ENCODE measurements around the gene P2RX7. TPM values are rescaled to one million over a fixed set of nuclear protein-coding genes. Genes with fewer than 3 reads are reported as not detected.
"Not testable (repeated sequence)": the region's sequence is repeated elsewhere in the genome, so short reads cannot be mapped to it uniquely, and the experiment has no call there.

The P2RX7 gene
- total RNA-seq, 2 experiments from 2014 or later, result 0.13 to 0.48 TPM

DNA sequence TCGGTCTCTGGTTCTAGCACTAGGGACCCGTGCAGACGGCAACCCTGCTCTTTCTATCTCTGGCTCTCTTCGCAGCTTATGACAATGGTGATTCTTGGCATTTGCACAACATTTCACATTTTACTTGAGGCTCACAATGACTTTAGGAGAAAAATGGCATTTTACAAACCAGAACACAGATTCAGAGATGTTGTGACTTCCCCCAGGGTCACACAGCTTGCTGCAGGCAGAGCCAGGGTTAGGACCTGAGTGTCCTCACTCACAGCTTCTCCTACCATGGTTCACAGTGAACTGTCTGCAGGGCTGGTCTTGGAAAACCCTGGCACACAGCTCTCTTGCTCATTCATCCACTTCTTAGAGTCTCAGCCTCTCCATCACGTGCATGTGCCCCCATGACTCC is 23.7 kb downstream of the P2RX7 start:
- Histone ChIP-seq H3K4me3 (ENCODE audit: low read depth, low read length, poor library complexity, severe bottlenecking) (no peak overlapping the region), H3K4me2 (ENCODE audit: low read length) (no peak overlapping the region), H3K79me2 (ENCODE audit: insufficient read depth, low read depth, low read length) (no peaks in the 10 kb centered on the region), H3K9me3 (ENCODE audit: low read length) (no peaks in the 10 kb centered on the region), H3K9me2 (ENCODE audit: insufficient read depth, low read length) (no peaks in the 10 kb centered on the region), H4K20me1 (ENCODE audit: insufficient read depth, low read length) (no peaks in the 10 kb centered on the region), H2AFZ (ENCODE audit: low read length) (no peak overlapping the region), H3K4me1 (ENCODE audit: insufficient read depth, low read length, poor library complexity, severe bottlenecking) (peaks cover 6% of the 10 kb centered on the region), H3K36me3 (ENCODE audit: insufficient read depth, low read length) (no peaks in the 10 kb centered on the region), H3K27ac (ENCODE audit: low read depth, low read length, poor library complexity, severe bottlenecking) (no peak overlapping the region)
- CTCF ChIA-PET (ENCODE audit: unreplicated experiment), result no interaction called here
- POLR2A ChIA-PET, result no interaction called here
- DNase-seq (ENCODE audit: low spot score), result no peak
- intact Hi-C loops (cut with micrococcal nuclease; ENCODE audit: unreplicated experiment), result no loop called here
- TF ChIP-seq, protein P1, sequence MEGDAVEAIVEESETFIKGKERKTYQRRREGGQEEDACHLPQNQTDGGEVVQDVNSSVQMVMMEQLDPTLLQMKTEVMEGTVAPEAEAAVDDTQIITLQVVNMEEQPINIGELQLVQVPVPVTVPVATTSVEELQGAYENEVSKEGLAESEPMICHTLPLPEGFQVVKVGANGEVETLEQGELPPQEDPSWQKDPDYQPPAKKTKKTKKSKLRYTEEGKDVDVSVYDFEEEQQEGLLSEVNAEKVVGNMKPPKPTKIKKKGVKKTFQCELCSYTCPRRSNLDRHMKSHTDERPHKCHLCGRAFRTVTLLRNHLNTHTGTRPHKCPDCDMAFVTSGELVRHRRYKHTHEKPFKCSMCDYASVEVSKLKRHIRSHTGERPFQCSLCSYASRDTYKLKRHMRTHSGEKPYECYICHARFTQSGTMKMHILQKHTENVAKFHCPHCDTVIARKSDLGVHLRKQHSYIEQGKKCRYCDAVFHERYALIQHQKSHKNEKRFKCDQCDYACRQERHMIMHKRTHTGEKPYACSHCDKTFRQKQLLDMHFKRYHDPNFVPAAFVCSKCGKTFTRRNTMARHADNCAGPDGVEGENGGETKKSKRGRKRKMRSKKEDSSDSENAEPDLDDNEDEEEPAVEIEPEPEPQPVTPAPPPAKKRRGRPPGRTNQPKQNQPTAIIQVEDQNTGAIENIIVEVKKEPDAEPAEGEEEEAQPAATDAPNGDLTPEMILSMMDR (conservative IDR thresholded peaks at IDR 0.05; ENCODE audit: low read length), result no peak
- TF ChIP-seq EZH2phosphoT487 (IDR thresholded peaks at IDR 0.05; ENCODE audit: borderline replicate concordance, low read depth, low read length), result no peak
- BruUV-seq (replicated peaks), result no TSS peak

DNA sequence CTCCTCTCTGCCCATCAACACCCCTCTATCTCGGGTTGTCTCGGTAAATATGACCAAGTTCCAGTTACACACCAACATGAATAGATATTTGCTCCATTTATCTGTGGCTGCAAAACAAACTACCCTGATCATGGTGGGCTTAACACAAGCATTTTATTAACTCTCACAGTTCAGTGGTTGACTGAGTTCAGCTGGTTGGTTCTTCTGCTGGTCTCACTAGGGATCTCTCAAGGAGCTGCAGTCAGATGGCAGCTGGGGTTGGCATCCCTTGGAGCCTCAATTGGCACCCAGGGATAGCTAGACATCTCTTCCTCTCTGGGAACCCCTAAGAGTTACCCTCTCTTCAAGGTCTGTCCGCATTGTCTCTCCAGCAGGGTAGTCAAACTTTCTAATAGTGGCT is 25.4 kb downstream of the P2RX7 start:
- Histone ChIP-seq H2AFZ (ENCODE audit: low read length) (no peak overlapping the region), H3K4me2 (ENCODE audit: low read length) (no peak overlapping the region), H3K79me2 (ENCODE audit: insufficient read depth, low read depth, low read length) (no peaks in the 10 kb centered on the region), H3K9me3 (ENCODE audit: low read length) (no peaks in the 10 kb centered on the region), H3K9me2 (ENCODE audit: insufficient read depth, low read length) (no peaks in the 10 kb centered on the region), H3K27ac (ENCODE audit: low read depth, low read length, poor library complexity, severe bottlenecking) (no peak overlapping the region), H3K4me3 (ENCODE audit: low read depth, low read length, poor library complexity, severe bottlenecking) (no peak overlapping the region), H3K36me3 (ENCODE audit: insufficient read depth, low read length) (no peaks in the 10 kb centered on the region), H3K4me1 (ENCODE audit: insufficient read depth, low read length, poor library complexity, severe bottlenecking) (peaks cover 6% of the 10 kb centered on the region), H4K20me1 (ENCODE audit: insufficient read depth, low read length) (no peaks in the 10 kb centered on the region)
- BruUV-seq (replicated peaks), result no TSS peak
- intact Hi-C loops (cut with micrococcal nuclease; ENCODE audit: unreplicated experiment), result no loop called here
- ChIA-PET CTCF (ENCODE audit: unreplicated experiment) (no interaction called here), POLR2A (interaction anchor here (0.6 kb wide), 1 partner anchor 15 kb away, joined by 4 read pairs; no protein-coding TSS in a partner anchor)
- TF ChIP-seq EZH2phosphoT487 (IDR thresholded peaks at IDR 0.05; ENCODE audit: borderline replicate concordance, low read depth, low read length), result no peak
- TF ChIP-seq, protein P1 (conservative IDR thresholded peaks at IDR 0.05; ENCODE audit: low read length), result no peak
- DNase-seq (ENCODE audit: low spot score), result no peak

DNA sequence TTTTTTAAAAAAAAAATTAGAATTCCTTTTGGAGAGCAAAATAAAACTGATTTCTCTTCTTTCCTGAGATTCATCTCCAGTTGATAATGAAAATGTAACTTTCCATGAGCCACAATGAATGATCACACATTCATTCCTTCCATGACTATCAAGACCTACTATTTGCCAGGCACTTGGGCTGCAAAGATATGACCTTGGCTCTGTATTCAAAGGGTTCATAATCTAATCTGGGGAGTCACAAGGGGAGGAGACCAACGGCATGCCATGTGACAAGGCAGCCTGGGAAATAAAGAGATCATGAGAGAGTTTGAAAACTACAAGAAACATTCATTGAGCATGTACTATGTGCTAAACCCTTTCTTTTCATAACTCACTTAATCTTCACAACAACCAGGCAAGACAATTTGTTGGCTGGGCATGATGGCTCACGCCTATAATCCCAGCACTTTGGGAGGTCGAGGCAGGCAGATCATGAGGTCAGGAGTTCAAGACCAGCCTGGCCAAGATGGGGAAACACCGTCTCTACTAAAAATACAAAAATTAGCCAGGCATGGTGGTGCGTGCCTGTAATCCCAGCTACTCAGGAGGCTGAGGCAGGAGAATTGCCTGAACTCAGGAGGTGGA is 26.2 kb downstream of the P2RX7 start:
- H3K9me2 ChIP-seq (ENCODE audit: insufficient read depth, low read length); H3K36me3 ChIP-seq (ENCODE audit: insufficient read depth, low read length); H3K4me3 ChIP-seq (ENCODE audit: low read depth, low read length, poor library complexity, severe bottlenecking); H3K27ac ChIP-seq (ENCODE audit: low read depth, low read length, poor library complexity, severe bottlenecking); H4K20me1 ChIP-seq (ENCODE audit: insufficient read depth, low read length); H3K79me2 ChIP-seq (ENCODE audit: insufficient read depth, low read depth, low read length); CTCF ChIA-PET (ENCODE audit: unreplicated experiment); H2AFZ ChIP-seq (ENCODE audit: low read length); BruUV-seq (replicated peaks); H3K4me2 ChIP-seq (ENCODE audit: low read length); H3K9me3 ChIP-seq (ENCODE audit: low read length); intact Hi-C loops (cut with micrococcal nuclease; ENCODE audit: unreplicated experiment); DNase-seq (ENCODE audit: low spot score); H3K4me1 ChIP-seq (ENCODE audit: insufficient read depth, low read length, poor library complexity, severe bottlenecking); POLR2A ChIA-PET: not testable (repeated sequence)
